Hepatocyte (in vitro differentiated cells): Measurements from ENCODE around the gene TMEM238. TPM values are rescaled to one million over a fixed set of nuclear protein-coding genes. Genes with fewer than 3 reads are reported as not detected.
A peak's percentile ranks its signal among the peaks of the same experiment; 100 is the strongest.
"Not testable (repeated sequence)": the region's sequence is repeated elsewhere in the genome, so short reads cannot be mapped to it uniquely, and the experiment has no call there.

Source experiments
- DNase-seq: peaks from one replicate; pipeline ENCODE4 v3.0.0-alpha.2; 2016; ENCODE audit warnings: low spot score
- H2AFZ ChIP-seq: fragments of 200-600 bp; sonication (generic); 2 replicates; pipeline ENCODE4 v1.6.0; 2016; ENCODE audit warnings: antibody characterized with exemption, mild to moderate bottlenecking
- H3K27ac ChIP-seq: fragments of 200-600 bp; sonication (generic); 2 replicates; pipeline ENCODE4 v1.5.1; 2016; ENCODE audit warnings: mild to moderate bottlenecking
- H3K27me3 ChIP-seq: fragments of 200-600 bp; sonication (generic); 2 replicates; pipeline ENCODE4 v1.6.1; 2016
- H3K36me3 ChIP-seq: fragments of 200-600 bp; sonication (generic); replicated peaks from 2 replicates; pipeline ENCODE4 v1.5.1; 2016; ENCODE audit warnings: low read depth; ENCODE audit not compliant: insufficient read depth
- H3K4me1 ChIP-seq: fragments of 200-600 bp; sonication (generic); 2 replicates; pipeline ENCODE4 v1.5.1; 2016; ENCODE audit warnings: mild to moderate bottlenecking, moderate library complexity; ENCODE audit not compliant: insufficient read depth
- H3K4me2 ChIP-seq: fragments of 200-600 bp; sonication (generic); 2 replicates; pipeline ENCODE4 v1.6.0; 2016
- H3K4me3 ChIP-seq: fragments of 200-600 bp; sonication (generic); 2 replicates; pipeline ENCODE4 v1.5.1; 2016; ENCODE audit warnings: mild to moderate bottlenecking
- H3K79me2 ChIP-seq: fragments of 200-600 bp; sonication (generic); 2 replicates; pipeline ENCODE4 v1.6.0; 2017; ENCODE audit warnings: mild to moderate bottlenecking
- H3K9me2 ChIP-seq: fragments of 200-600 bp; sonication (generic); replicated peaks from 2 replicates; pipeline ENCODE4 v1.6.0; 2017; ENCODE audit warnings: mild to moderate bottlenecking; ENCODE audit not compliant: insufficient read depth
- H3K9me3 ChIP-seq: fragments of 200-600 bp; sonication (generic); 2 replicates; pipeline ENCODE4 v1.5.1; 2016; ENCODE audit warnings: low read depth, mild to moderate bottlenecking
- H4K20me1 ChIP-seq: fragments of 200-600 bp; sonication (generic); 2 replicates; pipeline ENCODE4 v1.6.0; 2016; ENCODE audit warnings: mild to moderate bottlenecking; ENCODE audit not compliant: insufficient read depth, poor library complexity, severe bottlenecking
- CTCF ChIP-seq: fragments of 200-600 bp; sonication (generic); IDR thresholded peaks from 2 replicates; pipeline ENCODE4 v1.5.1; 2016; ENCODE audit warnings: antibody characterized with exemption, mild to moderate bottlenecking; ENCODE audit not compliant: poor library complexity
- EZH2 ChIP-seq: fragments of 200-600 bp; sonication (generic); IDR thresholded peaks from 2 replicates; pipeline ENCODE4 v1.6.1; 2016; ENCODE audit warnings: antibody characterized with exemption, mild to moderate bottlenecking, borderline replicate concordance
- EZH2phosphoT487 ChIP-seq: fragments of 200-600 bp; sonication (generic); IDR thresholded peaks from one replicate; pipeline ENCODE4 v1.6.1; 2018; ENCODE audit warnings: antibody characterized with exemption, mild to moderate bottlenecking, low read depth, moderate library complexity; ENCODE audit not compliant: unreplicated experiment, severe bottlenecking
- WGBS: methylation state at CpG from one replicate; pipeline ENCODE4 v1.1.6; 2016; ENCODE audit warnings: low lambda C conversion rate; ENCODE audit errors: missing lambda C conversion rate; 5-methylcytosine and 5-hydroxymethylcytosine counted together
- polyA plus RNA-seq: library from polyadenylated mRNA; unstranded; fragments of >200 nt; fragmentation: Nextera tagmentation; extraction: Ambion mirVana; gene quantifications from 2 replicates; pipeline ENCODE4 v1.2.1, GENCODE V29; 2016
- total RNA-seq: library from RNA; depleted of rRNA; stranded (reverse); fragments of >200 nt; gene quantifications from 2 replicates; pipeline ENCODE4 v1.2.3, GENCODE V29; 2014

The TMEM238 gene
- total and polyA plus RNA-seq, 2 experiments from 2014 or later = 9.1 to 29.6 TPM

DNA sequence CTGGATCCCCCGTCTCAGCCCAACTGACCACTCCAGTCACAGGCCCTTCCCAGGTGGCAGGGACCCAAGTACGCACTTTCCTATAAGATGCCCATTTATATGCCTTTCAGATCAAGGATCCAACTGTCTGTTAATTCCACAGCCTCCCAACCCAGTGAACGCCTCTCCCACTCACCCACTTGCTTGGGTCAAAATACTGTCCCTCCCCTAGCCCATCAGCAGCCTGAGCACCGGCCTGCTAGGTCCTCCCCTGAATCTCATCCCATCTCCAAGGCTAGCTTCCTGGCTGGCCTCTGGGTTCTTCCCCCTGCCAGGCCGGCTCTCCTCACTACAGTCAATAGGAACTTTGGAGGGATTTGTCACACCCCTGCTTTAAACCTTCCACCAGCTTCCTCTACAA, 21.5 kb upstream of the TMEM238 start:
- no peaks in the 10 kb centered on the region for H3K27me3 ChIP-seq
- H4K20me1 ChIP-seq = peaks cover 5% of the 10 kb centered on the region
- H2AFZ ChIP-seq = no peak overlapping the region
- TF ChIP-seq EZH2phosphoT487 = no peak
- TF ChIP-seq EZH2 = no peak
- TF ChIP-seq CTCF = no peak
- WGBS = 93% methylated on average over 5 of the region's 5 CpGs
- no peak overlapping the region for H3K27ac ChIP-seq
- no peaks in the 10 kb centered on the region for H3K9me3 ChIP-seq
- peak overlapping the region; percentile 87 for H3K4me2 ChIP-seq
- no peaks in the 10 kb centered on the region for H3K9me2 ChIP-seq
- H3K79me2 ChIP-seq = peaks cover 37% of the 10 kb centered on the region
- H3K36me3 ChIP-seq = no peaks in the 10 kb centered on the region
- H3K4me3 ChIP-seq = no peak overlapping the region
- no peak for DNase-seq
- peaks cover 10% of the 10 kb centered on the region for H3K4me1 ChIP-seq

GRCh38 chr19:55402509-55402908, 18.4 kb upstream of the TMEM238 start:
- Histone ChIP-seq H3K4me2 (no peak overlapping the region), H3K36me3 (no peaks in the 10 kb centered on the region)

DNA sequence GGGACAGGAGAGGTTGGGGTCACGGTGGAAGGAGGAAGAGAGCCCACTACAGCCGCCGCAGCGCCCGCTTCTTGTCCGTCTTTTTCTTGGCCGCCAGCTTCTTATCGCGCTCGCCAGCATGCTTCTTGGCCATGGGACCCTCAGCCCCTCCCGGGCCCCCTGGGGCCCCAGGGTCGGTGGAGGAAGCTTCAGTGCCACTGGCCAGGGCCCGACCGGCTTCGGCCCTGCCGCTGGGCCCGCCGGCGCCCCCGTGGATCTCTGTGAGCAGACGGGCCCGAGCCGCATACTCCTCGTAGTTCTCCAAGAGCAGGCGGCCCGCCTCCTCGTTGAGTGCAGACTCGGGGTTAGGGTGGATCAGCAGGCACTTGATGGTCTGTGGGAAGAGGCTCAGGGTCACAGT, 17.3 kb upstream of the TMEM238 start:
- peaks cover 27% of the 10 kb centered on the region for H3K79me2 ChIP-seq
- not testable (repeated sequence) for H4K20me1 ChIP-seq, H3K4me2 ChIP-seq, H3K4me1 ChIP-seq, H3K27ac ChIP-seq, DNase-seq, H3K9me2 ChIP-seq, H3K9me3 ChIP-seq, H3K36me3 ChIP-seq, H2AFZ ChIP-seq, H3K27me3 ChIP-seq, H3K4me3 ChIP-seq
- 92% methylated on average over 21 of the region's 28 CpGs for WGBS

More at GRCh38 chr19:55402509-55402908, 18.4 kb upstream of the TMEM238 start:
- no peak for DNase-seq
- no peak for TF ChIP-seq EZH2
- TF ChIP-seq EZH2phosphoT487 = no peak
- no peak for TF ChIP-seq CTCF
- Histone ChIP-seq H3K27me3 (no peaks in the 10 kb centered on the region), H3K4me3 (no peak overlapping the region), H3K4me1 (peaks cover 10% of the 10 kb centered on the region), H2AFZ (no peak overlapping the region), H4K20me1 (peaks cover 5% of the 10 kb centered on the region), H3K9me2 (no peaks in the 10 kb centered on the region), H3K79me2 (peaks cover 37% of the 10 kb centered on the region), H3K9me3 (no peaks in the 10 kb centered on the region), H3K27ac (no peak overlapping the region)
- 100% methylated on average over 2 of the region's 2 CpGs for WGBS

DNA sequence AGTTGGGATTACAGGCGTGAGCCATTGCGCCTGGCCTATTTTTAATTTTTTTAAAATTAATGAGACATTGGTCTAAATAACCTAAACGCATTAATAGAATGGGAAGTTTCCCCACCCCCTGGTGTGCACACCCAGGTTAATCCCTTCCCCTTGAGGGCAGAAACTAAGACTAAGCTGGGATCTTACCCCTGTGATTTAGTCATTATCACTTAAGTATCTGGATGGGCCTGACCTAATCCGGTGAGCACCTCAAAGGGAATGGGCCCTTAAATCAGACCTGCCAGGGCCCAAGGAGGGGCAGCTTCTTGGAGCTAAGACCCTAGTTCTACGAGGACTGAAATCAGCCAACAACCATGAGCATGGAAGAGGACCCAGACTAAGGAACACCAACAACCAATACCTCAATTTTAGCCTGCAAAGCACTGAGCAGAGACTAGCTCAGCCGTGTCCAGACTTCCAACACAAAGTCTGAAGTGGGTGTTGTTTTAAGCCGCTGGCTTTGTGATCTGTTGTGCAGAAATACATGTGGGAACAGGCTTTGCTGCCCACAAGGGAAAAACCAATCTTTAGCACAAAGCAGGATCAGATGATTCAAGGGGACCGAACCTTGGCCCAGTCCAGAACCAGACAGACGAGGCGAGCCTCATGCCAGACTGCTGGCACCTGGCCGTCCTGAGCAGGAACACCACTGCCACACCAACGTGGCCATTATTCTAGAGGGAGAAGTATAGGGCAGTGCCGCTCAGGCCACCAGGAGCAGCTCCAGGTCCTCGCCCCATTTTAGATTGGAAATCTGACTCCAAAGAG, 16.4 kb upstream of the TMEM238 start:
- H3K36me3 ChIP-seq = no peaks in the 10 kb centered on the region
- H3K9me2 ChIP-seq = no peaks in the 10 kb centered on the region
- H3K4me3 ChIP-seq = no peak overlapping the region
- H3K27me3 ChIP-seq = no peaks in the 10 kb centered on the region
- no peak overlapping the region for H3K27ac ChIP-seq
- peaks cover 18% of the 10 kb centered on the region for H3K79me2 ChIP-seq
- H3K4me1 ChIP-seq = no peaks in the 10 kb centered on the region
- TF ChIP-seq CTCF (no peak), EZH2 (no peak), EZH2phosphoT487 (no peak)
- no peak overlapping the region for H2AFZ ChIP-seq
- WGBS = 95% methylated on average over 14 of the region's 14 CpGs
- no peak for DNase-seq
- H3K9me3 ChIP-seq = no peaks in the 10 kb centered on the region
- no peak overlapping the region for H3K4me2 ChIP-seq
- no peaks in the 10 kb centered on the region for H4K20me1 ChIP-seq
